GM12864 (cell line): ENCODE results near the gene SMIM7.

Source experiments
- DNase-seq: peaks from one replicate; pipeline ENCODE4 v3.0.0-alpha.2; 2011; ENCODE audit warnings: low read depth
- H3K4me3 ChIP-seq: 2 replicates; pipeline ENCODE4 v1.5.1; 2011; ENCODE audit warnings: mild to moderate bottlenecking, low read depth, low read length, control low read depth
- TF ChIP-seq, protein P1 (sequence below): IDR thresholded peaks from 2 replicates; pipeline ENCODE4 v1.5.1; 2011; ENCODE audit warnings: low read depth, mild to moderate bottlenecking, moderate library complexity, low read length, control low read depth, inconsistent platforms; ENCODE audit errors: missing control alignments

The SMIM7 gene

DNA sequence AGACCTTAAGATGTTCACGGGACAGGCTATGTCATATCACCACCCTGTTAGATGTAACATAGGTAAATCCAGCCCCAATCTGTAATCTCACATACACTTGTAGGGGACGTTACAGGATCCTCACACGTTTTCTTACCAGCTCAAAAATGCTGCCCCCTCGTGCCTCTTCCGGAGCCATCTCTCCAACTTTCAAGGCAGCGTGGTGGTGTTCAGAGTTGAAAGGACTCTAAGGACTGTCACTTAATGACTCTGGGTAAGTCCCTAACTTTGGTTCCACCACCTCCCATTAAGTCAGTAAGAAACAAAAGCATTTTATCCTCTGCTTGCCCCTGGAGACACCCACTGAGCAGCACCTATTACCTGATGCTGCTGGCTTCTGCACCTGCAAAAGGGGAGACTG is 36.4 kb downstream of the SMIM7 start:
- TF ChIP-seq, protein P1, sequence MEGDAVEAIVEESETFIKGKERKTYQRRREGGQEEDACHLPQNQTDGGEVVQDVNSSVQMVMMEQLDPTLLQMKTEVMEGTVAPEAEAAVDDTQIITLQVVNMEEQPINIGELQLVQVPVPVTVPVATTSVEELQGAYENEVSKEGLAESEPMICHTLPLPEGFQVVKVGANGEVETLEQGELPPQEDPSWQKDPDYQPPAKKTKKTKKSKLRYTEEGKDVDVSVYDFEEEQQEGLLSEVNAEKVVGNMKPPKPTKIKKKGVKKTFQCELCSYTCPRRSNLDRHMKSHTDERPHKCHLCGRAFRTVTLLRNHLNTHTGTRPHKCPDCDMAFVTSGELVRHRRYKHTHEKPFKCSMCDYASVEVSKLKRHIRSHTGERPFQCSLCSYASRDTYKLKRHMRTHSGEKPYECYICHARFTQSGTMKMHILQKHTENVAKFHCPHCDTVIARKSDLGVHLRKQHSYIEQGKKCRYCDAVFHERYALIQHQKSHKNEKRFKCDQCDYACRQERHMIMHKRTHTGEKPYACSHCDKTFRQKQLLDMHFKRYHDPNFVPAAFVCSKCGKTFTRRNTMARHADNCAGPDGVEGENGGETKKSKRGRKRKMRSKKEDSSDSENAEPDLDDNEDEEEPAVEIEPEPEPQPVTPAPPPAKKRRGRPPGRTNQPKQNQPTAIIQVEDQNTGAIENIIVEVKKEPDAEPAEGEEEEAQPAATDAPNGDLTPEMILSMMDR = peak; percentile 44
- peak; percentile 49 for DNase-seq
- H3K4me3 ChIP-seq = no peak overlapping the region

DNA sequence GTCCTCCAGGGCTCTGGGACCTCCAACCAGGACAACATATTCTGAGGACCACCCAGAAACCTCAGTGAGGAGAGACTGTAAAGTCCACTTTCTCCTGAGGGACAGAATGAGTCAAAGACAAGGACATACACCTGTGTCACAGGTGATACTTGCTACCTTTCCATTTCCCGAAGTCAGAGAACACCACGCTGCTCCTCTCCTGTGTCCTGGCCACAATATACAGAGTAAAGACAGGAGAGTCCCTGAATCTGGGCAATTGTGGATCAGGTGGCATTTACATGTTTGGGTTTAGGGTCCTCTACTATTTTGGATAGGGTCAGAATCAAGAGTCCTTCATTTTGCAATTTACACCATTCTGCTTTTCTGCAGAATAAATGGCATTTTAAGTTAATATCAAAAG is 36.9 kb downstream of the SMIM7 start:
- TF ChIP-seq, protein P1 = no peak
- H3K4me3 ChIP-seq = no peak overlapping the region
- DNase-seq = no peak

DNA sequence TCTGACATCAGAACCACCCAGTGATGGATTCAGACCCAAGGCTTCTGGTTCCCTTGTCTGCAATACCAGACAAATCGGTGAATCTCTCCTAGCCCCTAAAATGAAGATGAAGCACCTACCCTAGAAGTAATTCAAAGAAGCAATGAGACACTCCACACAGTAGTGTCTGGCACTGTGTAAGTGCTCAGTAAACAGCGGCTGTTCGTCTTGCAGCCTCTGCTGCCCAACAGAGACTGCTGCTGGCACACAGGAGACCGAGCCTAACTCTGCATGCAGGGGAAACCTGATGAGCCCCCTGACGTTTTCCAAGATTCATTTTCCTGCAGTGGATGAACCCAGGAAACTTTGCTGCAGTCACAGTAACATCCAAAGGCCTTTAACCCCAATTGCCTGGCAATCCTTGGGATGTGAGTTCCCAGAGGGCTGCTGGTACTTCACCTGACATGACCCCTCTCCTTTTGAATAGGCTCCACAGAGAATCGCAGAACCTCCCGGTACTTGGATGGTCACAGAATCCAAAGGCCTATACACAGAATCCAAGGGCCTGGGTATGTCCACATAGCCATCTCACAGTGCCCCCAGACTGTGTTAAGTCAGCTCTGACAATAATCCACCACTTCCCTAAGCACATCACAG is 38.7 kb downstream of the SMIM7 start:
- DNase-seq = no peak
- TF ChIP-seq, protein P1 = no peak
- no peak overlapping the region for H3K4me3 ChIP-seq

DNA sequence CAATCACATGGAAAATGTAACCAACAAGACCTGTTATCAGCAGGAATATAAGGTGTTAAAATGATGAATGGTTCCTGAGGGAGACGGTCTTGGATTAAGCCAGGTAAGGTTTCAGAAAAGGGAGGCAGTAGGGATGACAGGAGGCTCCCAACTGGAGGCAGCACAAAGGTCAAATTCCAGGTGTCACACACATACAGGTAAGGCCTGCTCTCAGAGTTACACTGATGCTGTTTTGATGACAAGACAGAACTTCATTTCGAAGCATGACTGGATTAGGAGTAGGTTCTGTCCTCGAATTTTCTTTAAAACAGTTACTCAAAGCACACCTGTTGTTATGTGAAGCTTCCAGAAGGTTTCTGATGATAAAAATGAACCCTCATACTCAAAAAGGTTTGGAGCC is 39.4 kb downstream of the SMIM7 start:
- TF ChIP-seq, protein P1 = no peak
- H3K4me3 ChIP-seq = no peak overlapping the region
- DNase-seq = no peak

DNA sequence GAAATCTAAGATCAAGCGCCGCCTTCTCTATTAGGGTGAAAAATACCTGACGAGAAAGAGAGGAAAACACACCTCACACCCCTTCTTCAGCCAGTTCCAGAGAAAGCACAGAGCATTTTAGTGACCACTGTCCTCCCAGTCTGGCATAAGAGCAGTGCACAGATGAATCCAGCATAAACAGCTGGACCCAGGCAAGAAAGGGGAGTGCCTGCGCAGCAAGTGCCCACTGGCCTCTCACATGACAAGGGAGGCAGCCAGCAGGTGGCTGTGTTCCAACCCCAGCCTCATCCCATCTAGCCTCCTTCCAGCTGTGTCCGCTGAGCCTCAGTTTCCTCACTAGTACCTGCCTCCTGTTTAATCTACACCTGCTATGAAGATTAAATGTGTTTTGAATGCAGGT is 39.9 kb downstream of the SMIM7 start:
- TF ChIP-seq, protein P1 = no peak
- DNase-seq = no peak
- H3K4me3 ChIP-seq = no peak overlapping the region

DNA sequence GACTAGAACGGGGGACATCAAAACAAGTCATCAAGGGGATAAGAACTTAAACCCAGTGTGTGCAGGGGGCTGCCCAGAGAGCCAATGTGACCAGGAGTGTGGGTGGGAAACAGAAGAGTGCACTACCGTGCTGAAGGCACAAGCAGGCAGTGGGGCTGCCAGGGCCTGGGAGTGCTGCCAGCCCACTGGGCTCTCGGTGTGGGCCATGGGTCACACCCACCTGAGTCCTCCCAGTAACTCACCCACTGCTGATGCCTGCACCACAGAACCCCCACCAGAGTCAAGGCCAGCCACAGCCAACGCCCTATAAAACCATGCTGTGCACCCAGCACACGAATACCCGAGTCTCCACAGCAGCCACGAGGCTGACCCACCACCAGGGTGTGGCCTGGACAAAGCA is 40.5 kb downstream of the SMIM7 start:
- DNase-seq = no peak
- TF ChIP-seq, protein P1 = no peak
- H3K4me3 ChIP-seq = no peak overlapping the region

DNA sequence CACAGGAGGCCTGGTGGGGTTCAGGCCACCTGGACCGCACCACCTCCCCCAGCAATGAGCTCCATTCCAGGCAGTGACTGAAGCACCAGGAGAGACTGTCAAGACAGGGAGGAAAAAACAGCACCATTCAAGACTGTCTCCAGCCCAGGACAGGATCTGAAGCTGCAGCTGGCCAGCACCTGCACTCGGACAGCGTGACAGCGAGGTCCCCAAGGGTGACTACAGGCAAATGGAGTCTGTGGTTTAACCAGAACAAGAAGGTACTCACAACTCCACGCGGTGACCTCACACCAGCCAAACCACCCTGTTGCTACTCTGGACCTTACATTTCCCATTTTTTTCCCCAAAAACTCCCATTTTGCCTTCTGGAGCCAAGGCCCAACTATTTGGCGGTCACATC is 41.7 kb downstream of the SMIM7 start:
- TF ChIP-seq, protein P1 = no peak
- H3K4me3 ChIP-seq = no peak overlapping the region
- DNase-seq = no peak
